HepG2 (cell line): ENCODE measurements around the gene C11orf68. TPM values are rescaled to one million over a fixed set of nuclear protein-coding genes. Genes with fewer than 3 reads are reported as not detected.

Source experiments
- ATF7-NPFF ChIP-seq: sonication (generic); formaldehyde crosslinking; IDR thresholded peaks from 2 replicates; pipeline ENCODE4 v1.8.1; 2023; ENCODE audit warnings: mild to moderate bottlenecking, low read depth, missing genetic modification reagents, moderate library complexity
- CCAR2 ChIP-seq: fragments of 200-400 bp; formaldehyde crosslinking; optimal IDR thresholded peaks from 2 replicates; pipeline ENCODE3; 2018; ENCODE audit warnings: low read depth, mild to moderate bottlenecking, low read length, moderate library complexity
- MYC ChIP-seq: sonication (generic); formaldehyde crosslinking; IDR thresholded peaks from 2 replicates; pipeline ENCODE4 v1.9.0; 2021; ENCODE audit warnings: missing genetic modification reagents, borderline replicate concordance
- NKX3-1 ChIP-seq: sonication (generic); formaldehyde crosslinking; IDR thresholded peaks from 2 replicates; pipeline ENCODE4 v1.5.0; 2020; ENCODE audit warnings: missing genetic modification reagents
- SCMH1 ChIP-seq: sonication (generic); formaldehyde crosslinking; IDR thresholded peaks from 2 replicates; pipeline ENCODE4 v1.9.0; 2021; ENCODE audit warnings: missing genetic modification reagents, mild to moderate bottlenecking, borderline replicate concordance
- ZBED4 ChIP-seq: sonication (generic); formaldehyde crosslinking; IDR thresholded peaks from 2 replicates; pipeline ENCODE4 v1.4.0; 2020; ENCODE audit warnings: missing genetic modification reagents, borderline replicate concordance
- ZHX2 ChIP-seq, 2 experiments: sonication (generic) in 1 of 2; formaldehyde crosslinking in 1 of 2; IDR thresholded peaks; 2 replicates each; pipeline versions ENCODE4 v1.6.1 to v1.9.0; 2014 to 2022; ENCODE audit warnings: antibody characterized with exemption in 1 of 2, borderline replicate concordance in 1 of 2, inconsistent platforms in 1 of 2, low read depth in 1 of 2, missing genetic modification reagents in 1 of 2
- ZMYM3 ChIP-seq: sonication (generic); formaldehyde crosslinking; IDR thresholded peaks from 2 replicates; pipeline ENCODE4 v1.5.1; 2020; ENCODE audit warnings: mild to moderate bottlenecking, missing genetic modification reagents
- polyA plus RNA-seq, 8 experiments: library from polyadenylated mRNA; depleted of rRNA in 3 of 8; stranded (reverse) in 7 of 8; unstranded in 1 of 8; fragments of >200 nt; fragmentation: Illumina TruSeq in 4 of 8; extraction: Trizol in 4 of 8; gene quantifications; 2 replicates each; pipeline versions ENCODE4 v1.2.1 to v1.2.3, GENCODE V29; 2011 to 2016; ENCODE audit warnings: low read depth in 4 of 8, missing spikeins in 1 of 8, mixed read lengths in 1 of 8; ENCODE audit not compliant: insufficient read depth in 1 of 8
- total RNA-seq, 5 experiments: library from RNA; depleted of rRNA; stranded (reverse); fragments of >200 nt; fragmentation: Illumina TruSeq; extraction: Trizol; gene quantifications; 2 replicates each; pipeline ENCODE4 v1.2.3, GENCODE V29; 2016; ENCODE audit warnings: low read depth in 1 of 5
- TF ChIP-seq, protein P1 (sequence below): sonication (generic); formaldehyde crosslinking; IDR thresholded peaks from 2 replicates; pipeline ENCODE4 v1.4.0; 2020; ENCODE audit warnings: mild to moderate bottlenecking, missing genetic modification reagents, borderline replicate concordance

Gene C11orf68
- total and polyA plus RNA-seq, 2 of the 13 experiments (the other 11 are each of a cell fraction or from before 2014, with no cell fraction given), result 8.4 to 28.3 TPM

- TF ChIP-seq ZHX2 (IDR thresholded peaks at IDR 0.05; ENCODE audit: low read depth), result no peak; the same call in 1 of the 2 replicates
- TF ChIP-seq ZHX2 (CRISPR knock-in tag; IDR thresholded peaks at IDR 0.05; ENCODE audit: borderline replicate concordance), result peak; percentile 94
- TF ChIP-seq NKX3-1, result peak; percentile 72; the same call in 1 of the 2 replicates
- TF ChIP-seq ATF7-NPFF (CRISPR knock-in tag), result peak; percentile 79
- TF ChIP-seq ZBED4 (CRISPR knock-in tag), result no peak
- TF ChIP-seq ZMYM3 (CRISPR knock-in tag), result no peak
- TF ChIP-seq, protein P1, sequence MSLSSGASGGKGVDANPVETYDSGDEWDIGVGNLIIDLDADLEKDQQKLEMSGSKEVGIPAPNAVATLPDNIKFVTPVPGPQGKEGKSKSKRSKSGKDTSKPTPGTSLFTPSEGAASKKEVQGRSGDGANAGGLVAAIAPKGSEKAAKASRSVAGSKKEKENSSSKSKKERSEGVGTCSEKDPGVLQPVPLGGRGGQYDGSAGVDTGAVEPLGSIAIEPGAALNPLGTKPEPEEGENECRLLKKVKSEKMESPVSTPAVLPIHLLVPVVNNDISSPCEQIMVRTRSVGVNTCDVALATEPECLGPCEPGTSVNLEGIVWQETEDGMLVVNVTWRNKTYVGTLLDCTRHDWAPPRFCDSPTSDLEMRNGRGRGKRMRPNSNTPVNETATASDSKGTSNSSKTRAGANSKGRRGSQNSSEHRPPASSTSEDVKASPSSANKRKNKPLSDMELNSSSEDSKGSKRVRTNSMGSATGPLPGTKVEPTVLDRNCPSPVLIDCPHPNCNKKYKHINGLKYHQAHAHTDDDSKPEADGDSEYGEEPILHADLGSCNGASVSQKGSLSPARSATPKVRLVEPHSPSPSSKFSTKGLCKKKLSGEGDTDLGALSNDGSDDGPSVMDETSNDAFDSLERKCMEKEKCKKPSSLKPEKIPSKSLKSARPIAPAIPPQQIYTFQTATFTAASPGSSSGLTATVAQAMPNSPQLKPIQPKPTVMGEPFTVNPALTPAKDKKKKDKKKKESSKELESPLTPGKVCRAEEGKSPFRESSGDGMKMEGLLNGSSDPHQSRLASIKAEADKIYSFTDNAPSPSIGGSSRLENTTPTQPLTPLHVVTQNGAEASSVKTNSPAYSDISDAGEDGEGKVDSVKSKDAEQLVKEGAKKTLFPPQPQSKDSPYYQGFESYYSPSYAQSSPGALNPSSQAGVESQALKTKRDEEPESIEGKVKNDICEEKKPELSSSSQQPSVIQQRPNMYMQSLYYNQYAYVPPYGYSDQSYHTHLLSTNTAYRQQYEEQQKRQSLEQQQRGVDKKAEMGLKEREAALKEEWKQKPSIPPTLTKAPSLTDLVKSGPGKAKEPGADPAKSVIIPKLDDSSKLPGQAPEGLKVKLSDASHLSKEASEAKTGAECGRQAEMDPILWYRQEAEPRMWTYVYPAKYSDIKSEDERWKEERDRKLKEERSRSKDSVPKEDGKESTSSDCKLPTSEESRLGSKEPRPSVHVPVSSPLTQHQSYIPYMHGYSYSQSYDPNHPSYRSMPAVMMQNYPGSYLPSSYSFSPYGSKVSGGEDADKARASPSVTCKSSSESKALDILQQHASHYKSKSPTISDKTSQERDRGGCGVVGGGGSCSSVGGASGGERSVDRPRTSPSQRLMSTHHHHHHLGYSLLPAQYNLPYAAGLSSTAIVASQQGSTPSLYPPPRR (CRISPR knock-in tag), result no peak
- TF ChIP-seq SCMH1 (CRISPR knock-in tag), result no peak
- TF ChIP-seq CCAR2, result no peak
- peak; percentile 98 for TF ChIP-seq MYC (CRISPR knock-in tag)
Observed at GRCh38 chr11:65890324-65891218, 28.3 kb downstream of the C11orf68 start, which contains the start of gene CCDC85B (continued).
